H1 (cell line): ENCODE results near the gene RERG. TPM values are rescaled to one million over a fixed set of nuclear protein-coding genes. Genes with fewer than 3 reads are reported as not detected.
"Not testable (repeated sequence)": the region's sequence is repeated elsewhere in the genome, so short reads cannot be mapped to it uniquely, and the experiment has no call there.

Experiments used
- CTCF ChIA-PET: fragments of 300-600 bp; sonication (Branson Sonifier 250); formaldehyde crosslinking; loops from one replicate; lab custom pipeline; 2021; ENCODE audit not compliant: partially characterized antibody; lab: Charles Lee
- POLR2A ChIA-PET: fragments of 300-600 bp; sonication (Branson Sonifier 250); formaldehyde crosslinking; loops from one replicate; lab custom pipeline; 2021; ENCODE audit warnings: inconsistent platforms; ENCODE audit not compliant: partially characterized antibody; lab: Charles Lee
- DNase-seq, 2 experiments: peaks; one replicate each; pipeline versions ENCODE4 v3.0.0 to v3.0.0-alpha.2; 2010 to 2022; ENCODE audit warnings: low spot score in 2 of 2, low read depth in 1 of 2, mixed read lengths in 1 of 2
- FAIRE-seq: peaks from 2 replicates; lab custom pipeline; 2011; peaks lifted over from hg19 to GRCh38; lab: Jason Lieb, UNC
- H2AFZ ChIP-seq: 2 replicates; pipeline ENCODE4 v1.8.1; 2012; ENCODE audit warnings: low read length, inconsistent platforms
- H2AK5ac ChIP-seq: 2 replicates; pipeline ENCODE4 v1.6.1; 2013; ENCODE audit warnings: low read depth, low read length
- H2BK120ac ChIP-seq: replicated peaks from 2 replicates; pipeline ENCODE3; 2013; ENCODE audit warnings: low read depth, low read length, inconsistent platforms
- H2BK12ac ChIP-seq: 2 replicates; pipeline ENCODE4 v1.6.1; 2013; ENCODE audit warnings: low read depth, low read length
- H2BK15ac ChIP-seq: 2 replicates; pipeline ENCODE4 v1.6.1; 2013; ENCODE audit warnings: low read length
- H2BK20ac ChIP-seq: 2 replicates; pipeline ENCODE4 v1.6.1; 2013; ENCODE audit warnings: low read length
- H2BK5ac ChIP-seq: 2 replicates; pipeline ENCODE4 v1.6.1; 2013; ENCODE audit warnings: low read depth, low read length
- H3K14ac ChIP-seq: 2 replicates; pipeline ENCODE4 v1.6.1; 2013; ENCODE audit warnings: inconsistent platforms; ENCODE audit not compliant: insufficient read length
- H3K18ac ChIP-seq: 2 replicates; pipeline ENCODE4 v1.6.1; 2013; ENCODE audit warnings: low read length; ENCODE audit errors: extremely low read depth
- H3K23ac ChIP-seq: 2 replicates; pipeline ENCODE4 v1.6.1; 2013; ENCODE audit warnings: inconsistent platforms; ENCODE audit not compliant: insufficient read length
- H3K23me2 ChIP-seq: 2 replicates; pipeline ENCODE4 v1.6.1; 2013; ENCODE audit warnings: low read depth, low read length
- H3K27ac ChIP-seq: 2 replicates; pipeline ENCODE4 v1.6.1; 2011; ENCODE audit warnings: low read depth, low read length, inconsistent platforms
- H3K27me3 ChIP-seq, 4 experiments: replicated peaks in 1 of 4; 1 replicate in 1 of 4; 2 replicates in 3 of 4; pipeline versions ENCODE4 v1.6.1 to v1.8.1; 2011 to 2013; ENCODE audit warnings: low read length in 3 of 4, mild to moderate bottlenecking in 3 of 4, inconsistent platforms in 2 of 4, mixed read lengths in 2 of 4, moderate library complexity in 1 of 4; ENCODE audit not compliant: control insufficient read depth in 3 of 4, insufficient read depth in 3 of 4; ENCODE audit errors: extremely low read depth in 1 of 4
- H3K36me3 ChIP-seq, 4 experiments: 2 replicates each; pipeline versions ENCODE4 v1.6.1 to v1.8.1; 2011 to 2013; ENCODE audit warnings: mild to moderate bottlenecking in 4 of 4, low read length in 3 of 4, moderate library complexity in 2 of 4, control low read depth in 1 of 4, inconsistent platforms in 1 of 4; ENCODE audit not compliant: insufficient read depth in 4 of 4, control insufficient read depth in 2 of 4
- H3K4ac ChIP-seq: replicated peaks from 2 replicates; pipeline ENCODE3; 2013; ENCODE audit warnings: low read length, low read depth, mixed read lengths, inconsistent platforms; ENCODE audit not compliant: insufficient read length
- H3K4me1 ChIP-seq, 4 experiments: replicated peaks in 1 of 4; 1 replicate in 1 of 4; 2 replicates in 3 of 4; pipeline versions ENCODE4 v1.6.1 to v1.8.1; 2011 to 2013; ENCODE audit warnings: low read length in 3 of 4, inconsistent platforms in 2 of 4, mixed read lengths in 1 of 4; ENCODE audit not compliant: insufficient read depth in 4 of 4, control insufficient read depth in 3 of 4
- H3K4me2 ChIP-seq, 2 experiments: 2 replicates each; pipeline versions ENCODE4 v1.6.1 to v1.8.1; 2011 to 2013; ENCODE audit warnings: low read depth in 2 of 2, low read length in 2 of 2, control low read depth in 1 of 2, inconsistent platforms in 1 of 2, mild to moderate bottlenecking in 1 of 2; ENCODE audit not compliant: insufficient read depth in 1 of 2
- H3K4me3 ChIP-seq, 4 experiments: fragments of 200-600, 300-600 bp in 1 of 4; sonication (generic), shearing (Covaris generic), sonication (Bioruptor Twin) in 1 of 4; 2 replicates each; pipeline versions ENCODE4 v1.5.1 to v1.8.1; 2011 to 2016; ENCODE audit warnings: low read length in 4 of 4, low read depth in 3 of 4, control low read depth in 2 of 4, inconsistent platforms in 2 of 4, mild to moderate bottlenecking in 2 of 4, mixed read lengths in 1 of 4, moderate library complexity in 1 of 4; ENCODE audit not compliant: insufficient read depth in 2 of 4; ENCODE audit errors: extremely low read depth in 1 of 4
- H3K56ac ChIP-seq: replicated peaks from 2 replicates; pipeline ENCODE3; 2013; ENCODE audit warnings: low read depth, mild to moderate bottlenecking, mixed read lengths, low read length, inconsistent platforms; ENCODE audit not compliant: insufficient read length
- H3K79me1 ChIP-seq: 2 replicates; pipeline ENCODE4 v1.6.1; 2013; ENCODE audit warnings: low read depth, low read length, control low read depth
- H3K79me2 ChIP-seq, 2 experiments: 2 replicates each; pipeline versions ENCODE4 v1.6.1 to v1.8.1; 2012 to 2013; ENCODE audit warnings: low read length in 2 of 2, mild to moderate bottlenecking in 2 of 2, inconsistent platforms in 1 of 2; ENCODE audit not compliant: insufficient read depth in 2 of 2, control insufficient read depth in 1 of 2
- H3K9ac ChIP-seq, 4 experiments: replicated peaks in 1 of 4; 1 replicate in 1 of 4; 2 replicates in 3 of 4; pipeline versions ENCODE4 v1.6.1 to v1.8.1; 2011 to 2013; ENCODE audit warnings: low read depth in 3 of 4, low read length in 3 of 4, control low read depth in 2 of 4, mild to moderate bottlenecking in 2 of 4, moderate library complexity in 2 of 4, inconsistent platforms in 1 of 4; ENCODE audit errors: extremely low read depth in 1 of 4
- H3K9me3 ChIP-seq, 2 experiments: 2 replicates each; pipeline versions ENCODE4 v1.6.1 to v1.8.1; 2012 to 2013; ENCODE audit warnings: mild to moderate bottlenecking in 2 of 2, moderate library complexity in 2 of 2, control low read depth in 1 of 2, inconsistent platforms in 1 of 2, low read depth in 1 of 2, low read length in 1 of 2, mixed read lengths in 1 of 2; ENCODE audit not compliant: insufficient read depth in 2 of 2
- H4K20me1 ChIP-seq, 2 experiments: replicated peaks in 1 of 2; 2 replicates each; pipeline versions ENCODE3 to v1.8.1; 2011 to 2013; ENCODE audit warnings: inconsistent platforms in 2 of 2, low read length in 2 of 2, mild to moderate bottlenecking in 1 of 2; ENCODE audit not compliant: insufficient read depth in 2 of 2, control insufficient read depth in 1 of 2
- H4K5ac ChIP-seq: 2 replicates; pipeline ENCODE4 v1.6.1; 2013; ENCODE audit warnings: low read length, low read depth, mixed read lengths, inconsistent platforms; ENCODE audit not compliant: insufficient read length
- H4K8ac ChIP-seq: 2 replicates; pipeline ENCODE4 v1.8.0; 2013; ENCODE audit warnings: mild to moderate bottlenecking, moderate library complexity, low read length, inconsistent platforms; ENCODE audit not compliant: insufficient read depth; ENCODE audit errors: extremely low read depth
- H4K91ac ChIP-seq: replicated peaks from 2 replicates; pipeline ENCODE3; 2013; ENCODE audit warnings: low read length, mixed read lengths, inconsistent platforms; ENCODE audit not compliant: insufficient read length
- WGBS, 2 experiments: shearing (Covaris generic) in 1 of 2; methylation state at CpG; one replicate each; pipeline versions ENCODE4 v1.1.6 to v1.1.7; 2013 to 2015; ENCODE audit warnings: low lambda C conversion rate in 2 of 2, mixed read lengths in 2 of 2, inconsistent platforms in 1 of 2, low coverage in 1 of 2, missing lambda C conversion rate in 1 of 2; ENCODE audit not compliant: insufficient replicate concordance in 2 of 2, insufficient coverage in 1 of 2, insufficient read length in 1 of 2; ENCODE audit errors: extremely low coverage in 1 of 2, missing lambda C conversion rate in 1 of 2; 5-methylcytosine and 5-hydroxymethylcytosine counted together
- polyA plus RNA-seq, 7 experiments: library from polyadenylated mRNA; depleted of rRNA in 3 of 7; stranded (reverse) in 5 of 7; unstranded in 2 of 7; fragments of >200 nt in 5 of 7; fragments of 200-250 nt in 2 of 7; gene quantifications; 1 replicate in 5 of 7; 2 replicates in 1 of 7; 4 replicates in 1 of 7; pipeline versions ENCODE4 v1.2.1 to v1.2.3, GENCODE V29; 2011 to 2013; ENCODE audit warnings: missing spikeins in 2 of 7, mixed read lengths in 2 of 7
- total RNA-seq: library from RNA; stranded (reverse); fragmentation: NEBNext Ultra II Directional; extraction: Animal tissue kit (Norgen Biotek cat#: 25700); gene quantifications from 2 replicates; pipeline ENCODE4 v1.2.1, GENCODE V29; 2021

Gene RERG
- total and polyA plus RNA-seq, 2 of the 8 experiments (the other 6 are each of a cell fraction or from before 2014, with no cell fraction given) = 0.12 to 0.86 TPM

DNA sequence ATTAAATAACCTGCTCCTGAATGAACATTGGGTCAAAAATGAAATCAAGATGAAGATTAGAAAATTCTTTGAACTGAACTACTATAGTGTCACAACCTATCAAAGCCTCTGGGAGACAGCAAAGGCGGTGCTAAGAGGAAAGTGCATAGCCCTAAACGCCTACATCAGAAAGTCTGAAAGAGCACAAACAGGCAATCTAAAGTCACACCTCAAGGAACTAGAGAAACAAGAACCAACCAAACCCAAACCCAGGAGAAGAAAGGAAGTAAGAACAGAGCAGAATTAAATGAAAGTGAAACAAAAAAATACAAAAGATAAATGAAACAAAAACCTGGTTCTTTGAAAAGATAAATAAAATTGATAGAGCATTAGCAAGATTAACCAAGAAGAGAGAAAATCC, 143.5 kb downstream of the RERG start:
- H3K9me3 ChIP-seq, H3K9ac ChIP-seq, H4K91ac ChIP-seq, POLR2A ChIA-PET, H2AFZ ChIP-seq, H3K4me1 ChIP-seq, H3K36me3 ChIP-seq, H3K4me2 ChIP-seq, H3K23me2 ChIP-seq, H3K4me3 ChIP-seq, H4K8ac ChIP-seq, H3K27ac ChIP-seq, DNase-seq, H2BK15ac ChIP-seq, H2BK5ac ChIP-seq, H4K20me1 ChIP-seq, H4K5ac ChIP-seq, CTCF ChIA-PET, H2AK5ac ChIP-seq, H3K4ac ChIP-seq, H3K27me3 ChIP-seq, H3K56ac ChIP-seq, H3K23ac ChIP-seq, H2BK120ac ChIP-seq, H3K14ac ChIP-seq, H3K79me2 ChIP-seq, H3K18ac ChIP-seq, H2BK12ac ChIP-seq, H3K79me1 ChIP-seq, FAIRE-seq, H2BK20ac ChIP-seq: not testable (repeated sequence)
- WGBS, 2 experiments = 89% methylated on average over 2 of the region's 2 CpGs; no CpG with 5 or more reads in 1 of the 2 experiments
